ENCODE measurements around the gene TXNDC12. TPM values are rescaled to one million over a fixed set of nuclear protein-coding genes. Genes with fewer than 3 reads are reported as not detected.
"Not testable (repeated sequence)": the region's sequence is repeated elsewhere in the genome, so short reads cannot be mapped to it uniquely, and the experiment has no call there.

The TXNDC12 gene
- total and polyA plus RNA-seq, 2 donors = 27.2 to 43.9 TPM

DNA sequence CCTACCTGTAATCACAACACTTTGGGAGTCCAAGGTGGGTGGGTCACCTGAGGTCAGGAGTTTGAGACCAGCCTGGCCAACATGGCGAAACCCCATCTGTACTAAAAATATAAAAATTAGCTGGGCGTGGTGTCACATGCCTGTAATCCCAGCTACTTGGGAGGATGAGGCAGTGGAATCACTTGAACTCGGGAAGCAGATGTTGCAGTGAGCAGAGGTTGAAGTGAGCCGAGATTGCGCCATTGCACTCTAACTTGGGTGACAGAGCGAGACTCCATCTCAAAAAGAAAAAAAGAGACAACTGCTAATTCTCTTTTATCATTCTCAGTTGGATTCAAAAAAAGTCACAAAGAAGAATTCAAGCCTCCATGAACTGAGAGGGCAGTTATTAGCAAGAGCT lies 22.3 kb upstream of the TXNDC12 start:
- not testable (repeated sequence) for H3K9me3 ChIP-seq (ENCODE audit: control insufficient read depth in 2 of 2, insufficient read depth in 1 of 2, low read length in 1 of 2); H3K4me3 ChIP-seq (ENCODE audit: low read length in 2 of 2); H3K27ac ChIP-seq (ENCODE audit: low read depth in 1 of 2, low read length in 1 of 2); H3K4me1 ChIP-seq (ENCODE audit: control insufficient read depth in 2 of 2, insufficient read depth in 2 of 2, low read length in 2 of 2); H3K27me3 ChIP-seq (ENCODE audit: control insufficient read depth in 2 of 2, insufficient read depth in 1 of 2, low read length in 1 of 2); DNase-seq (ENCODE audit: low read depth in 6 of 9, low spot score in 9 of 9)
- WGBS = 98% methylated on average over 6 of the region's 6 CpGs
- peaks cover 16 to 25% of the 10 kb centered on the region in 2 donors for H3K36me3 ChIP-seq (ENCODE audit: control insufficient read depth in 2 of 2, insufficient read depth in 2 of 2, low read length in 1 of 2)

DNA sequence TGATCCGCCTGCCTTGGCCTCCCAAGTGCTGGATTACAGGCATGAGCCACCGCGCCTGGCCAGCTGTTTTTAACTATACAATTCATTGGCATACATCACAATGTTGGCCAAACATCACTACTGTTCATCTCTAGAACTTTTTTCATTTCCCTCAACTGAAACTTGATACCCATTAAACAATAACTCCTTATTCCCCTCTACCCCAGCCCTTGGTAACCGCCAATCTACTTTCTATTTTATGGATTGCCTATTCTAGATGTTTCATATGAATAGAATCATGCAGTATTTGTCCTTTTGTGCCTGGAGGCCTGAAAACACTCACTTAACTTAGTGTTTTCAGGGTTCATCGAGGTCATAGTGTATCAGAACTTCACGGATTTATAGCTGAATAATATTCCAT lies 17.3 kb upstream of the TXNDC12 start:
- Histone ChIP-seq H3K9me3 (ENCODE audit: control insufficient read depth in 2 of 2, insufficient read depth in 1 of 2, low read length in 1 of 2) (no peaks in the 10 kb centered on the region), H3K36me3 (ENCODE audit: control insufficient read depth in 2 of 2, insufficient read depth in 2 of 2, low read length in 1 of 2) (peaks cover 9 to 43% of the 10 kb centered on the region in 2 donors), H3K4me3 (ENCODE audit: low read length in 2 of 2) (no peak overlapping the region), H3K27me3 (ENCODE audit: control insufficient read depth in 2 of 2, insufficient read depth in 1 of 2, low read length in 1 of 2) (no peaks in the 10 kb centered on the region), H3K27ac (ENCODE audit: low read depth in 1 of 2, low read length in 1 of 2) (no peak overlapping the region), H3K4me1 (ENCODE audit: control insufficient read depth in 2 of 2, insufficient read depth in 2 of 2, low read length in 2 of 2) (no peaks in the 10 kb centered on the region)
- WGBS = 93% methylated on average over 6 of the region's 6 CpGs
- no peak for DNase-seq (ENCODE audit: low read depth in 6 of 9, low spot score in 9 of 9)

- Histone ChIP-seq H3K27me3 (ENCODE audit: control insufficient read depth in 2 of 2, insufficient read depth in 1 of 2, low read length in 1 of 2) (no peaks in the 10 kb centered on the region), H3K36me3 (ENCODE audit: control insufficient read depth in 2 of 2, insufficient read depth in 2 of 2, low read length in 1 of 2) (peaks cover 11 to 47% of the 10 kb centered on the region in 2 donors), H3K4me3 (ENCODE audit: low read length in 2 of 2) (no peak overlapping the region), H3K9me3 (ENCODE audit: control insufficient read depth in 2 of 2, insufficient read depth in 1 of 2, low read length in 1 of 2) (no peaks in the 10 kb centered on the region), H3K27ac (ENCODE audit: low read depth in 1 of 2, low read length in 1 of 2) (no peak overlapping the region), H3K4me1 (ENCODE audit: control insufficient read depth in 2 of 2, insufficient read depth in 2 of 2, low read length in 2 of 2) (no peaks in the 10 kb centered on the region)
- DNase-seq (ENCODE audit: low read depth in 6 of 9, low spot score in 9 of 9) = no peak
- 96% methylated on average over 4 of the region's 4 CpGs for WGBS
Observed at GRCh38 chr1:52070704-52071103, 15.7 kb upstream of the TXNDC12 start.

DNA sequence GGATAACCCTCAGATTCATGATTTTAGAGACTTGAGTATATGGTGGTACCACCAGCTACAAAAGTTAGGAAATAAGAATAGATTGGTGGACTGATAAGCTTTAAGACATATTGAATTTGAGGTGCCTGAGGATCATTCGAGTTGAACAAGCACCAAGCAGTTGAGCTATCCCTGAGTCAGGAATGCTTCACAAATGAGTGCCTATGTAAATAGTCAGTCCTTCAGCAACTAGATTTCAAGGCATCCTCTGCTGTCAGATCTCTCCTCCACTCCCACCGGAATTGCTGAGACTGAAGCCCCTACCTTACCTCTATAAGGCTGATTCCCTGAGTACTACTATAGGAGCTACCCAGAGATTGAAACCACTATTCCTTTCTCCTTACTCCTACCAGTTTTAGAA lies 8.2 kb upstream of the TXNDC12 start:
- no peak overlapping the region for H3K4me3 ChIP-seq (ENCODE audit: low read length in 2 of 2)
- H3K36me3 ChIP-seq (ENCODE audit: control insufficient read depth in 2 of 2, insufficient read depth in 2 of 2, low read length in 1 of 2) = peaks cover 17 to 63% of the 10 kb centered on the region in 2 donors
- H3K4me1 ChIP-seq (ENCODE audit: control insufficient read depth in 2 of 2, insufficient read depth in 2 of 2, low read length in 2 of 2) = no peaks in the 10 kb centered on the region
- no peak for DNase-seq (ENCODE audit: low read depth in 6 of 9, low spot score in 9 of 9)
- WGBS = 98% methylated on average over 2 of the region's 2 CpGs
- no peaks in the 10 kb centered on the region for H3K9me3 ChIP-seq (ENCODE audit: control insufficient read depth in 2 of 2, insufficient read depth in 1 of 2, low read length in 1 of 2)
- H3K27ac ChIP-seq (ENCODE audit: low read depth in 1 of 2, low read length in 1 of 2) = no peak overlapping the region
- no peaks in the 10 kb centered on the region for H3K27me3 ChIP-seq (ENCODE audit: control insufficient read depth in 2 of 2, insufficient read depth in 1 of 2, low read length in 1 of 2)

GRCh38 chr1:52060822-52061221 lies 5.8 kb upstream of the TXNDC12 start:
- WGBS = 99% methylated on average over 4 of the region's 4 CpGs
- Histone ChIP-seq H3K27me3 (ENCODE audit: control insufficient read depth in 2 of 2, insufficient read depth in 1 of 2, low read length in 1 of 2) (no peaks in the 10 kb centered on the region), H3K36me3 (ENCODE audit: control insufficient read depth in 2 of 2, insufficient read depth in 2 of 2, low read length in 1 of 2) (peaks cover 12 to 50% of the 10 kb centered on the region in 2 donors)

GRCh38 chr1:52059888-52060287 lies 4.9 kb upstream of the TXNDC12 start:
- H3K36me3 ChIP-seq (ENCODE audit: control insufficient read depth in 2 of 2, insufficient read depth in 2 of 2, low read length in 1 of 2) = peaks cover 12 to 42% of the 10 kb centered on the region in 2 donors
- WGBS = 99% methylated on average over 1 of the region's 1 CpG

More at GRCh38 chr1:52060822-52061221, 5.8 kb upstream of the TXNDC12 start:
- no peaks in the 10 kb centered on the region for H3K9me3 ChIP-seq (ENCODE audit: control insufficient read depth in 2 of 2, insufficient read depth in 1 of 2, low read length in 1 of 2)
- no peak overlapping the region for H3K4me3 ChIP-seq (ENCODE audit: low read length in 2 of 2)
- H3K4me1 ChIP-seq (ENCODE audit: control insufficient read depth in 2 of 2, insufficient read depth in 2 of 2, low read length in 2 of 2) = peaks cover 4 to 6% of the 10 kb centered on the region in 2 donors
- DNase-seq (ENCODE audit: low read depth in 6 of 9, low spot score in 9 of 9) = no peak
- no peak overlapping the region for H3K27ac ChIP-seq (ENCODE audit: low read depth in 1 of 2, low read length in 1 of 2)

DNA sequence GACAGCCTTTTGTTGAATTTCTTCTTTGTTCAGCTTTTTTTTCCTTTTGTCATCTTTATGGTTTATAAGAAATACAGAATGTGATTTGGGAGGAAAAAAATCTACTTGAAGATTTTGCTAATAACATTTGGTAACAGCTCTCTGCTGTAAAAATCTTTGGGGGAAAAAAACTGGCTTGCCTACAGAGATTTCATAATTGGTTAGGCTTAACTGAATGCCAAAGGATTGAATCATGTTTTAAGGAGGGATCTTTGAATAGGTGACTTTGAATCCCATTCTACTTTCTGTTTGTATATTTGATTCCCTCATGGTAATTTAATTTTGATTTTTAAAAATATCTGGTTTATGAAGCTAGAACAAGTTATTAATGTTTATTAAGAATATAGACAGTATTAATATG lies 4.3 kb upstream of the TXNDC12 start:
- Histone ChIP-seq H3K4me1 (ENCODE audit: control insufficient read depth in 2 of 2, insufficient read depth in 2 of 2, low read length in 2 of 2) (peaks cover 9% of the 10 kb centered on the region in 2 donors), H3K36me3 (ENCODE audit: control insufficient read depth in 2 of 2, insufficient read depth in 2 of 2, low read length in 1 of 2) (peaks cover 12 to 37% of the 10 kb centered on the region in 2 donors), H3K27ac (ENCODE audit: low read depth in 1 of 2, low read length in 1 of 2) (no peak overlapping the region), H3K4me3 (ENCODE audit: low read length in 2 of 2) (no peak overlapping the region), H3K27me3 (ENCODE audit: control insufficient read depth in 2 of 2, insufficient read depth in 1 of 2, low read length in 1 of 2) (no peaks in the 10 kb centered on the region), H3K9me3 (ENCODE audit: control insufficient read depth in 2 of 2, insufficient read depth in 1 of 2, low read length in 1 of 2) (no peaks in the 10 kb centered on the region)
- DNase-seq (ENCODE audit: low read depth in 6 of 9, low spot score in 9 of 9) = no peak

More at GRCh38 chr1:52059888-52060287, 4.9 kb upstream of the TXNDC12 start:
- peaks cover 4 to 6% of the 10 kb centered on the region in 2 donors for H3K4me1 ChIP-seq (ENCODE audit: control insufficient read depth in 2 of 2, insufficient read depth in 2 of 2, low read length in 2 of 2)
- H3K4me3 ChIP-seq (ENCODE audit: low read length in 2 of 2) = no peak overlapping the region
- no peak overlapping the region for H3K27ac ChIP-seq (ENCODE audit: low read depth in 1 of 2, low read length in 1 of 2)
- no peaks in the 10 kb centered on the region for H3K9me3 ChIP-seq (ENCODE audit: control insufficient read depth in 2 of 2, insufficient read depth in 1 of 2, low read length in 1 of 2)
- no peak for DNase-seq (ENCODE audit: low read depth in 6 of 9, low spot score in 9 of 9)
- H3K27me3 ChIP-seq (ENCODE audit: control insufficient read depth in 2 of 2, insufficient read depth in 1 of 2, low read length in 1 of 2) = no peaks in the 10 kb centered on the region

GRCh38 chr1:52057876-52058415 lies 3.0 kb upstream of the TXNDC12 start:
- WGBS = 78% methylated on average over 1 of the region's 1 CpG
- no peak overlapping the region for H3K27ac ChIP-seq (ENCODE audit: low read depth in 1 of 2, low read length in 1 of 2)
- H3K27me3 ChIP-seq (ENCODE audit: control insufficient read depth in 2 of 2, insufficient read depth in 1 of 2, low read length in 1 of 2) = no peaks in the 10 kb centered on the region
- peak in 1 of 9 donors; percentile 2 for DNase-seq (ENCODE audit: low read depth in 6 of 9, low spot score in 9 of 9)
- H3K9me3 ChIP-seq (ENCODE audit: control insufficient read depth in 2 of 2, insufficient read depth in 1 of 2, low read length in 1 of 2) = no peaks in the 10 kb centered on the region
- no peak overlapping the region for H3K4me3 ChIP-seq (ENCODE audit: low read length in 2 of 2)
- H3K4me1 ChIP-seq (ENCODE audit: control insufficient read depth in 2 of 2, insufficient read depth in 2 of 2, low read length in 2 of 2) = peaks cover 17 to 18% of the 10 kb centered on the region in 2 donors
- peaks cover 12 to 24% of the 10 kb centered on the region in 2 donors for H3K36me3 ChIP-seq (ENCODE audit: control insufficient read depth in 2 of 2, insufficient read depth in 2 of 2, low read length in 1 of 2)

DNA sequence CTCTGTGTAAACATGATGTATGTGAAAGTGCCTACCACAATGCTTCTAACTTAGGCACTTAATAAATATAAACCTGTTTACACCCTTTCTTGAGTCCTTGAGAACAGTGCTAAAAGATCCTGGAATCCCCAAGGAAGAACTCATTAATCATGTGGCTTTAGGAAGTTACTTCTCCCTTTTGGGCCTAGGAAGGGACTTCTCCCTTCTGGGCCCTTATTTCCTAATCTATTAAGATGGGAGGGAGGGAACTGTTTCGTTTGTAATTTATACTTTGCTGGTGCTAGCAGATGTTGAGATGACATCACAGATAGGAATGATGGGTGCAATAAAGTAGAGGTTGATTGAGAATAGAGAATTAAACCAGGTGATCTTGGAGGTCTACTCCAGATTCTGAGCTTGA lies 2.3 kb upstream of the TXNDC12 start:
- H3K4me3 ChIP-seq (ENCODE audit: low read length in 2 of 2) = peak overlapping the region; percentile 68 to 73
- H3K9me3 ChIP-seq (ENCODE audit: control insufficient read depth in 2 of 2, insufficient read depth in 1 of 2, low read length in 1 of 2) = no peaks in the 10 kb centered on the region
- WGBS = 4% methylated on average over 1 of the region's 1 CpG
- no peak for DNase-seq (ENCODE audit: low read depth in 6 of 9, low spot score in 9 of 9)
- H3K36me3 ChIP-seq (ENCODE audit: control insufficient read depth in 2 of 2, insufficient read depth in 2 of 2, low read length in 1 of 2) = peaks cover 8 to 23% of the 10 kb centered on the region in 2 donors
- no peaks in the 10 kb centered on the region for H3K27me3 ChIP-seq (ENCODE audit: control insufficient read depth in 2 of 2, insufficient read depth in 1 of 2, low read length in 1 of 2)
- H3K27ac ChIP-seq (ENCODE audit: low read depth in 1 of 2, low read length in 1 of 2) = peak overlapping the region in 1 of 2 donors; percentile 93
- H3K4me1 ChIP-seq (ENCODE audit: control insufficient read depth in 2 of 2, insufficient read depth in 2 of 2, low read length in 2 of 2) = peaks cover 17 to 18% of the 10 kb centered on the region in 2 donors
